Nephron progenitor cell (in vitro differentiated cells): Measurements from ENCODE around the gene ADAMTS14.

Experiments used
- DNase-seq: peaks from one replicate; pipeline ENCODE4 v3.0.0; 2021
- H3K27ac Mint-ChIP-seq: 2 replicates; pipeline ENCODE4 v1.8.0; 2021; ENCODE audit warnings: mild to moderate bottlenecking, moderate library complexity, mixed read lengths
- H3K27me3 Mint-ChIP-seq: 2 replicates; pipeline ENCODE4 v1.8.0; 2021; ENCODE audit warnings: mild to moderate bottlenecking, low read depth, mixed read lengths; ENCODE audit not compliant: poor library complexity
- H3K36me3 Mint-ChIP-seq: 2 replicates; pipeline ENCODE4 v1.8.0; 2021; ENCODE audit warnings: low read depth, mixed read lengths
- H3K4me1 Mint-ChIP-seq: 2 replicates; pipeline ENCODE4 v1.8.0; 2021; ENCODE audit warnings: mixed read lengths
- H3K4me3 Mint-ChIP-seq: 2 replicates; pipeline ENCODE4 v1.8.0; 2021; ENCODE audit warnings: mild to moderate bottlenecking, moderate library complexity, mixed read lengths
- H3K9me3 Mint-ChIP-seq: 2 replicates; pipeline ENCODE4 v1.8.0; 2021; ENCODE audit warnings: mild to moderate bottlenecking, moderate library complexity, mixed read lengths
- CTCF ChIP-seq: fragments of 200-600 bp; sonication (generic); IDR thresholded peaks from 2 replicates; pipeline ENCODE4 v1.5.0; 2021; ENCODE audit warnings: antibody characterized with exemption

The ADAMTS14 gene

GRCh38 chr10:70756700-70757360 lies 84.5 kb downstream of the ADAMTS14 start:
- Mint-ChIP-seq H3K27me3 (peaks cover 13% of the 10 kb centered on the region), H3K27ac (no peak overlapping the region), H3K9me3 (no peaks in the 10 kb centered on the region), H3K4me1 (peaks cover 20% of the 10 kb centered on the region), H3K4me3 (no peak overlapping the region), H3K36me3 (no peaks in the 10 kb centered on the region)
- no peak for DNase-seq
- no peak for TF ChIP-seq CTCF

GRCh38 chr10:70757856-70758255 lies 85.5 kb downstream of the ADAMTS14 start:
- H3K9me3 Mint-ChIP-seq = no peaks in the 10 kb centered on the region
- H3K4me3 Mint-ChIP-seq = no peak overlapping the region
- no peak for DNase-seq
- H3K4me1 Mint-ChIP-seq = peaks cover 28% of the 10 kb centered on the region
- no peak for TF ChIP-seq CTCF
- H3K36me3 Mint-ChIP-seq = no peaks in the 10 kb centered on the region
- H3K27me3 Mint-ChIP-seq = peaks cover 12% of the 10 kb centered on the region
- H3K27ac Mint-ChIP-seq = no peak overlapping the region

GRCh38 chr10:70758757-70759514 lies 86.6 kb downstream of the ADAMTS14 start:
- Mint-ChIP-seq H3K9me3 (no peaks in the 10 kb centered on the region), H3K36me3 (no peaks in the 10 kb centered on the region), H3K27ac (no peak overlapping the region), H3K4me1 (peaks cover 34% of the 10 kb centered on the region), H3K4me3 (no peak overlapping the region), H3K27me3 (peaks cover 7% of the 10 kb centered on the region)
- peak; percentile 82 for TF ChIP-seq CTCF
- peak; percentile 79 for DNase-seq

GRCh38 chr10:70759781-70760180 lies 87.5 kb downstream of the ADAMTS14 start:
- no peak for TF ChIP-seq CTCF
- Mint-ChIP-seq H3K27me3 (peaks cover 7% of the 10 kb centered on the region), H3K4me1 (peaks cover 26% of the 10 kb centered on the region), H3K36me3 (no peaks in the 10 kb centered on the region), H3K9me3 (no peaks in the 10 kb centered on the region), H3K4me3 (no peak overlapping the region), H3K27ac (no peak overlapping the region)
- no peak for DNase-seq

GRCh38 chr10:70760271-70760787 lies 88.0 kb downstream of the ADAMTS14 start:
- Mint-ChIP-seq H3K4me3 (no peak overlapping the region), H3K4me1 (peaks cover 20% of the 10 kb centered on the region), H3K36me3 (peaks cover under 1% of the 10 kb centered on the region), H3K27ac (no peak overlapping the region), H3K9me3 (peaks cover 4% of the 10 kb centered on the region), H3K27me3 (peaks cover 11% of the 10 kb centered on the region)
- TF ChIP-seq CTCF = no peak
- DNase-seq = no peak
